Muscle layer of colon (tissue), 2 donors: ENCODE results near the gene KCNIP3.

Source experiments
- H3K27ac ChIP-seq: one replicate; pipeline ENCODE4 v1.7.0; 2013; ENCODE audit warnings: low read depth, mild to moderate bottlenecking, low read length, moderate library complexity
- H3K27me3 ChIP-seq, 2 donors: one replicate each; pipeline ENCODE4 v1.7.0; 2013; ENCODE audit warnings: low read length in 2 of 2, mild to moderate bottlenecking in 2 of 2; ENCODE audit not compliant: insufficient read depth in 2 of 2, control insufficient read depth in 1 of 2
- H3K36me3 ChIP-seq: one replicate; pipeline ENCODE4 v1.7.0; 2013; ENCODE audit warnings: mild to moderate bottlenecking, low read length; ENCODE audit not compliant: insufficient read depth
- H3K4me1 ChIP-seq: one replicate; pipeline ENCODE4 v1.7.0; 2013; ENCODE audit warnings: mild to moderate bottlenecking, low read length; ENCODE audit not compliant: insufficient read depth
- H3K4me3 ChIP-seq, 2 donors: one replicate each; pipeline ENCODE4 v1.7.0; 2013; ENCODE audit warnings: low read length in 2 of 2, low read depth in 1 of 2, mild to moderate bottlenecking in 1 of 2, moderate library complexity in 1 of 2
- H3K9ac ChIP-seq: one replicate; pipeline ENCODE4 v1.7.0; 2013; ENCODE audit warnings: low read length
- H3K9me3 ChIP-seq: one replicate; pipeline ENCODE4 v1.7.0; 2013; ENCODE audit warnings: mild to moderate bottlenecking, low read length
- donor health status: abdominal sarcoma.
- donor health status: Adenocarcinoma of cecum.

The KCNIP3 gene

GRCh38 chr2:95337829-95338228, 40.7 kb downstream of the KCNIP3 start:
- H3K36me3 ChIP-seq: no peaks in the 10 kb centered on the region
- no peaks in the 10 kb centered on the region for H3K9me3 ChIP-seq
- no peak overlapping the region for H3K4me3 ChIP-seq
- H3K9ac ChIP-seq: no peak overlapping the region
- peaks cover 13% of the 10 kb centered on the region for H3K4me1 ChIP-seq
- no peaks in the 10 kb centered on the region for H3K27me3 ChIP-seq
- no peak overlapping the region for H3K27ac ChIP-seq

GRCh38 chr2:95342556-95343320, 45.6 kb downstream of the KCNIP3 start:
- Histone ChIP-seq H3K9ac (no peak overlapping the region), H3K36me3 (no peaks in the 10 kb centered on the region), H3K27ac (no peak overlapping the region), H3K4me1 (peaks cover 14% of the 10 kb centered on the region), H3K27me3 (no peaks in the 10 kb centered on the region), H3K9me3 (no peaks in the 10 kb centered on the region), H3K4me3 (no peak overlapping the region)

GRCh38 chr2:95343429-95344214, 46.5 kb downstream of the KCNIP3 start:
- Histone ChIP-seq H3K4me3 (no peak overlapping the region), H3K36me3 (no peaks in the 10 kb centered on the region), H3K9me3 (no peaks in the 10 kb centered on the region), H3K27ac (no peak overlapping the region), H3K4me1 (peaks cover 15% of the 10 kb centered on the region), H3K9ac (no peak overlapping the region), H3K27me3 (no peaks in the 10 kb centered on the region)

GRCh38 chr2:95344215-95344583, 47.1 kb downstream of the KCNIP3 start:
- no peaks in the 10 kb centered on the region for H3K36me3 ChIP-seq
- no peaks in the 10 kb centered on the region for H3K27me3 ChIP-seq
- peaks cover 15% of the 10 kb centered on the region for H3K4me1 ChIP-seq
- no peak overlapping the region for H3K9ac ChIP-seq
- no peak overlapping the region for H3K27ac ChIP-seq
- H3K9me3 ChIP-seq: no peaks in the 10 kb centered on the region
- no peak overlapping the region for H3K4me3 ChIP-seq

- H3K27me3 ChIP-seq: no peaks in the 10 kb centered on the region
- peak overlapping the region in 1 of 2 donors; percentile 87 for H3K4me3 ChIP-seq
- no peak overlapping the region for H3K27ac ChIP-seq
- H3K9me3 ChIP-seq: no peaks in the 10 kb centered on the region
- no peak overlapping the region for H3K9ac ChIP-seq
- H3K4me1 ChIP-seq: peaks cover 15% of the 10 kb centered on the region
- no peaks in the 10 kb centered on the region for H3K36me3 ChIP-seq
These were observed 47.5 kb downstream of the KCNIP3 start for GRCh38 chr2:95344656-95345055.

GRCh38 chr2:95345081-95345562, 48.0 kb downstream of the KCNIP3 start:
- peak overlapping the region; percentile 58 to 87 for H3K4me3 ChIP-seq
- H3K27ac ChIP-seq: peak overlapping the region; percentile 95
- peak overlapping the region; percentile 21 for H3K9ac ChIP-seq
- no peaks in the 10 kb centered on the region for H3K36me3 ChIP-seq
- peaks cover 15% of the 10 kb centered on the region for H3K4me1 ChIP-seq
- H3K27me3 ChIP-seq: no peaks in the 10 kb centered on the region
- H3K9me3 ChIP-seq: no peaks in the 10 kb centered on the region

- H3K4me1 ChIP-seq: peaks cover 15% of the 10 kb centered on the region
- peak overlapping the region; percentile 33 for H3K9ac ChIP-seq
- no peaks in the 10 kb centered on the region for H3K27me3 ChIP-seq
These were observed 48.5 kb downstream of the KCNIP3 start for GRCh38 chr2:95345563-95346230.

GRCh38 chr2:95346231-95346737, 49.1 kb downstream of the KCNIP3 start:
- Histone ChIP-seq H3K27ac (peak overlapping the region; percentile 95), H3K4me1 (peaks cover 15% of the 10 kb centered on the region), H3K9me3 (no peaks in the 10 kb centered on the region), H3K27me3 (no peaks in the 10 kb centered on the region), H3K4me3 (peak overlapping the region; percentile 58 to 87), H3K9ac (no peak overlapping the region), H3K36me3 (no peaks in the 10 kb centered on the region)

More at GRCh38 chr2:95345563-95346230, 48.5 kb downstream of the KCNIP3 start:
- Histone ChIP-seq H3K9me3 (no peaks in the 10 kb centered on the region), H3K36me3 (no peaks in the 10 kb centered on the region), H3K4me3 (peak overlapping the region; percentile 58 to 87), H3K27ac (peak overlapping the region; percentile 95)

- H3K9ac ChIP-seq: no peak overlapping the region
- no peak overlapping the region for H3K27ac ChIP-seq
- no peaks in the 10 kb centered on the region for H3K36me3 ChIP-seq
- H3K9me3 ChIP-seq: no peaks in the 10 kb centered on the region
- no peak overlapping the region for H3K4me3 ChIP-seq
- no peaks in the 10 kb centered on the region for H3K27me3 ChIP-seq
- H3K4me1 ChIP-seq: peaks cover 15% of the 10 kb centered on the region
These were observed 49.9 kb downstream of the KCNIP3 start for GRCh38 chr2:95346738-95347671.

GRCh38 chr2:95347681-95348608, 50.8 kb downstream of the KCNIP3 start:
- no peaks in the 10 kb centered on the region for H3K27me3 ChIP-seq
- no peak overlapping the region for H3K4me3 ChIP-seq

More at GRCh38 chr2:95347681-95348608, 50.8 kb downstream of the KCNIP3 start:
- Histone ChIP-seq H3K36me3 (no peaks in the 10 kb centered on the region), H3K9me3 (no peaks in the 10 kb centered on the region), H3K27ac (no peak overlapping the region), H3K4me1 (peaks cover 15% of the 10 kb centered on the region), H3K9ac (no peak overlapping the region)
